Keratinocyte (primary cell): ENCODE data around the gene TUT1.

Source experiments
- EZH2 ChIP-seq: IDR thresholded peaks from one replicate; pipeline ENCODE4 v1.6.1; 2012; ENCODE audit warnings: inconsistent platforms, mild to moderate bottlenecking, low read length, moderate library complexity
- TF ChIP-seq, protein P1 (sequence below), 3 experiments: IDR thresholded peaks in 1 of 3; conservative IDR thresholded peaks in 1 of 3; optimal IDR thresholded peaks in 1 of 3; 2 replicates in 2 of 3; 3 replicates in 1 of 3; pipeline versions ENCODE3 to v1.5.1; 2011; ENCODE audit warnings: low read length in 3 of 3, mild to moderate bottlenecking in 3 of 3, moderate library complexity in 2 of 3, control low read depth in 1 of 3, inconsistent platforms in 1 of 3; ENCODE audit not compliant: insufficient read depth in 2 of 3; ENCODE audit errors: extremely low read depth in 1 of 3

DNA sequence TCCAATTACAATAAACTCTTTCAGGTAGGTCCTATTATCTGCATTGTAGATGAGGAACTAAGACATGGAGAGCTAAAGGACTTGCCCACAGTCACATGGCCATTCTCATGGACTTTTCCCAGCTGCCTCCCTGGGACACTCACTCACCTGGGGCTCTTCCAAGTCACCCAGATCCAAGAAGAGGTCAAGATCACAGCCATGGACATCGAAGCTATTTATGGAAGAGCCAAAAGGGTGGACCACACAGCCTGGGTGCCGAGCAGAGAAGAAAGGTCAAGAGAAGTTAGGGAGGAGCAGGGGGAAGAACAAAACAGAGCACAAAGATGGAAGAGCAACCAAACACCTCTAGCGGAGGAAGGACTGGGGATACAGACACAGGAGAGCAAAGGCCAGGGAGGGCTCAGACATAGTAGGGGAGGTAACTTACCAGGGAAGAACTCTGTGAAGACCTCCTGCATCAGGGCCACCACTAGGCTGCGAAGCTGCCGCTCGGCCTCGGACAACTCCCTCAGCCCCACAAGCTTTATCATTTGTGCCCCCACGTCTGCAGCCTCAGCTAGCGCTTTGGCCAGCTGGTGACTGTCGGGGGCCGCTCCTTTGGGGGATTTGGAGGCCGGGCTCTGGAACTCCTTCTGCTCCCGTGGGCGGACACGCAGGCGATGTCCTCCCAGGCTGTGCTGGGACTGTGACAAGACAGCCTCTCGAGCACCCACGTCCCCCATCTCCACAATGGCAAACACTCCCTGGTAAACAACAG, 10.2 kb downstream of the TUT1 start:
- TF ChIP-seq, protein P1, sequence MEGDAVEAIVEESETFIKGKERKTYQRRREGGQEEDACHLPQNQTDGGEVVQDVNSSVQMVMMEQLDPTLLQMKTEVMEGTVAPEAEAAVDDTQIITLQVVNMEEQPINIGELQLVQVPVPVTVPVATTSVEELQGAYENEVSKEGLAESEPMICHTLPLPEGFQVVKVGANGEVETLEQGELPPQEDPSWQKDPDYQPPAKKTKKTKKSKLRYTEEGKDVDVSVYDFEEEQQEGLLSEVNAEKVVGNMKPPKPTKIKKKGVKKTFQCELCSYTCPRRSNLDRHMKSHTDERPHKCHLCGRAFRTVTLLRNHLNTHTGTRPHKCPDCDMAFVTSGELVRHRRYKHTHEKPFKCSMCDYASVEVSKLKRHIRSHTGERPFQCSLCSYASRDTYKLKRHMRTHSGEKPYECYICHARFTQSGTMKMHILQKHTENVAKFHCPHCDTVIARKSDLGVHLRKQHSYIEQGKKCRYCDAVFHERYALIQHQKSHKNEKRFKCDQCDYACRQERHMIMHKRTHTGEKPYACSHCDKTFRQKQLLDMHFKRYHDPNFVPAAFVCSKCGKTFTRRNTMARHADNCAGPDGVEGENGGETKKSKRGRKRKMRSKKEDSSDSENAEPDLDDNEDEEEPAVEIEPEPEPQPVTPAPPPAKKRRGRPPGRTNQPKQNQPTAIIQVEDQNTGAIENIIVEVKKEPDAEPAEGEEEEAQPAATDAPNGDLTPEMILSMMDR (optimal IDR thresholded peaks at IDR 0.05 in 1 of 3, IDR thresholded peaks at IDR 0.05 in 1 of 3, conservative IDR thresholded peaks at IDR 0.05 in 1 of 3; ENCODE audit: extremely low read depth in 1 of 3, insufficient read depth in 2 of 3, low read length in 3 of 3): no peak
- TF ChIP-seq EZH2: no peak
